Mesenchymal stem cell (in vitro differentiated cells and primary cell): ENCODE data around the gene TMEM88.

ENCODE experiments used
- DNase-seq: peaks from one replicate; pipeline ENCODE4 v3.0.0-alpha.2; 2013
- H2AFZ ChIP-seq: one replicate; pipeline ENCODE4 v1.6.1; 2013; ENCODE audit warnings: low read depth, mild to moderate bottlenecking, control low read depth, inconsistent platforms, low read length, moderate library complexity
- H2AK5ac ChIP-seq: 2 replicates; pipeline ENCODE4 v1.6.1; 2013; ENCODE audit warnings: low read length, moderate library complexity, mild to moderate bottlenecking, inconsistent platforms; ENCODE audit not compliant: severe bottlenecking
- H2BK120ac ChIP-seq: one replicate; pipeline ENCODE4 v1.6.1; 2013; ENCODE audit warnings: low read depth, mild to moderate bottlenecking, inconsistent platforms, low read length, moderate library complexity
- H2BK12ac ChIP-seq, 2 experiments: one replicate each; pipeline ENCODE4 v1.6.1; 2013; ENCODE audit warnings: inconsistent platforms in 2 of 2, low read length in 2 of 2, mild to moderate bottlenecking in 2 of 2, moderate library complexity in 2 of 2, control low read depth in 1 of 2
- H2BK15ac ChIP-seq: one replicate; pipeline ENCODE4 v1.6.1; 2013; ENCODE audit warnings: mild to moderate bottlenecking, low read depth, inconsistent platforms; ENCODE audit not compliant: poor library complexity, severe bottlenecking
- H2BK5ac ChIP-seq: 2 replicates; pipeline ENCODE4 v1.6.1; 2013; ENCODE audit warnings: low read depth, mild to moderate bottlenecking, low read length, control low read depth, inconsistent platforms; ENCODE audit not compliant: poor library complexity, severe bottlenecking
- H3K14ac ChIP-seq, 2 experiments: one replicate each; pipeline ENCODE4 v1.6.1; 2013; ENCODE audit warnings: inconsistent platforms in 2 of 2, low read length in 2 of 2, control low read depth in 1 of 2, mild to moderate bottlenecking in 1 of 2, moderate library complexity in 1 of 2
- H3K18ac ChIP-seq, 2 experiments: one replicate each; pipeline ENCODE4 v1.6.1; 2013; ENCODE audit warnings: inconsistent platforms in 2 of 2, low read length in 2 of 2, control low read depth in 1 of 2, low read depth in 1 of 2, mild to moderate bottlenecking in 1 of 2
- H3K23ac ChIP-seq, 2 experiments: one replicate each; pipeline ENCODE4 v1.6.1; 2013; ENCODE audit warnings: inconsistent platforms in 2 of 2, low read length in 2 of 2, mild to moderate bottlenecking in 2 of 2, moderate library complexity in 2 of 2, control low read depth in 1 of 2
- H3K27ac ChIP-seq: 2 replicates; pipeline ENCODE4 v1.5.1; 2013; ENCODE audit warnings: mild to moderate bottlenecking, moderate library complexity, low read length, control low read depth, inconsistent platforms; ENCODE audit not compliant: poor library complexity, severe bottlenecking
- H3K27me3 ChIP-seq, 2 experiments: 2 replicates each; pipeline versions ENCODE4 v1.6.1 to v1.7.0; 2013; ENCODE audit warnings: low read length in 2 of 2, mild to moderate bottlenecking in 2 of 2, moderate library complexity in 2 of 2, control low read depth in 1 of 2, inconsistent platforms in 1 of 2; ENCODE audit not compliant: control insufficient read depth in 1 of 2, insufficient read depth in 1 of 2
- H3K36me3 ChIP-seq, 2 experiments: 2 replicates each; pipeline versions ENCODE4 v1.6.1 to v1.7.0; 2013; ENCODE audit warnings: low read length in 2 of 2, control low read depth in 1 of 2, inconsistent platforms in 1 of 2, low read depth in 1 of 2, mild to moderate bottlenecking in 1 of 2; ENCODE audit not compliant: insufficient read depth in 2 of 2, control insufficient read depth in 1 of 2
- H3K4ac ChIP-seq, 2 experiments: one replicate each; pipeline ENCODE4 v1.6.1; 2013; ENCODE audit warnings: inconsistent platforms in 2 of 2, low read length in 2 of 2, mild to moderate bottlenecking in 2 of 2, moderate library complexity in 2 of 2, control low read depth in 1 of 2, low read depth in 1 of 2
- H3K4me1 ChIP-seq: 2 replicates; pipeline ENCODE4 v1.6.1; 2013; ENCODE audit warnings: low read depth, low read length, control low read depth; ENCODE audit not compliant: control insufficient read depth, insufficient read depth
- H3K4me2 ChIP-seq: 2 replicates; pipeline ENCODE4 v1.6.1; 2013; ENCODE audit warnings: low read length, mild to moderate bottlenecking, inconsistent platforms; ENCODE audit not compliant: poor library complexity, severe bottlenecking
- H3K4me3 ChIP-seq, 2 experiments: 2 replicates each; pipeline versions ENCODE4 v1.5.1 to v1.7.0; 2013; ENCODE audit warnings: low read length in 2 of 2, mild to moderate bottlenecking in 2 of 2, control low read depth in 1 of 2, low read depth in 1 of 2; ENCODE audit not compliant: insufficient read depth in 1 of 2
- H3K79me1 ChIP-seq: replicated peaks from 2 replicates; pipeline ENCODE4 v1.6.1; 2013; ENCODE audit warnings: mild to moderate bottlenecking, control low read depth, low read length, inconsistent platforms; ENCODE audit not compliant: poor library complexity, severe bottlenecking
- H3K9ac ChIP-seq: 2 replicates; pipeline ENCODE4 v1.7.0; 2013; ENCODE audit warnings: mild to moderate bottlenecking, low read length, moderate library complexity
- H3K9me3 ChIP-seq: 2 replicates; pipeline ENCODE4 v1.7.0; 2013; ENCODE audit warnings: mild to moderate bottlenecking, low read length; ENCODE audit not compliant: control insufficient read depth
- H4K8ac ChIP-seq: one replicate; pipeline ENCODE4 v1.6.1; 2013; ENCODE audit warnings: inconsistent platforms, mild to moderate bottlenecking, low read length, moderate library complexity
- H4K91ac ChIP-seq: one replicate; pipeline ENCODE4 v1.6.1; 2013; ENCODE audit warnings: mild to moderate bottlenecking, low read length, inconsistent platforms
- WGBS: methylation state at CpG from one replicate; pipeline ENCODE4 v1.1.7; 2013; ENCODE audit warnings: mixed read lengths; 5-methylcytosine and 5-hydroxymethylcytosine counted together

The TMEM88 gene

GRCh38 chr17:7843257-7843535, 11.7 kb upstream of the TMEM88 start:
- WGBS = under 1% methylated on average over 17 of the region's 17 CpGs
- Histone ChIP-seq H3K4me3 (peak overlapping the region; percentile 69 to 94), H2BK120ac (peak overlapping the region; percentile 91), H2BK12ac (peak overlapping the region; percentile 91 to 92), H3K9me3 (no peaks in the 10 kb centered on the region), H2AK5ac (no peak overlapping the region), H3K27ac (peak overlapping the region; percentile 98), H3K4me1 (peaks cover 30% of the 10 kb centered on the region), H3K18ac (peak overlapping the region; percentile 72 to 97), H2AFZ (no peak overlapping the region), H3K79me1 (peaks cover 25% of the 10 kb centered on the region), H4K8ac (peak overlapping the region; percentile 47), H3K23ac (peak overlapping the region in 1 of 2 experiments; percentile 20), H3K36me3 (peaks cover 26 to 37% of the 10 kb centered on the region in 2 experiments), H4K91ac (peak overlapping the region; percentile 98), H3K27me3 (no peaks in the 10 kb centered on the region), H3K4ac (peak overlapping the region; percentile 92 to 93), H3K14ac (peak overlapping the region; percentile 76 to 93), H3K9ac (peak overlapping the region; percentile 98), H2BK15ac (peak overlapping the region; percentile 97), H2BK5ac (peak overlapping the region; percentile 54), H3K4me2 (peak overlapping the region; percentile 88)
- DNase-seq = no peak

GRCh38 chr17:7843536-7844291, 11.2 kb upstream of the TMEM88 start:
- Histone ChIP-seq H2BK120ac (peak overlapping the region; percentile 91), H3K18ac (peak overlapping the region; percentile 95 to 97), H4K8ac (peak overlapping the region; percentile 85), H3K14ac (peak overlapping the region; percentile 76 to 97), H4K91ac (peak overlapping the region; percentile 98), H2BK5ac (peak overlapping the region; percentile 93), H2BK15ac (peak overlapping the region; percentile 97), H3K4me1 (peaks cover 26% of the 10 kb centered on the region), H3K79me1 (peaks cover 26% of the 10 kb centered on the region), H3K23ac (peak overlapping the region in 1 of 2 experiments; percentile 20), H3K27me3 (no peaks in the 10 kb centered on the region), H3K27ac (peak overlapping the region; percentile 98), H3K4ac (peak overlapping the region; percentile 93 to 94), H3K4me2 (peak overlapping the region; percentile 88), H2AFZ (no peak overlapping the region), H3K4me3 (peak overlapping the region; percentile 78 to 94), H3K9me3 (no peaks in the 10 kb centered on the region), H3K36me3 (peaks cover 27 to 42% of the 10 kb centered on the region in 2 experiments), H2BK12ac (peak overlapping the region; percentile 91 to 92), H3K9ac (peak overlapping the region; percentile 98), H2AK5ac (no peak overlapping the region)
- DNase-seq = peak; percentile 94
- WGBS = under 1% methylated on average over 52 of the region's 61 CpGs

- peak overlapping the region; percentile 73 for H2BK15ac ChIP-seq
- peaks cover 30% of the 10 kb centered on the region for H3K79me1 ChIP-seq
- peak overlapping the region; percentile 45 for H2BK120ac ChIP-seq
- peak overlapping the region; percentile 60 to 89 for H3K4ac ChIP-seq
- peaks cover 32 to 50% of the 10 kb centered on the region in 2 experiments for H3K36me3 ChIP-seq
- no peak overlapping the region for H2AFZ ChIP-seq
- peak overlapping the region; percentile 82 for H4K91ac ChIP-seq
- H3K4me3 ChIP-seq = peak overlapping the region; percentile 78 to 94
- H3K23ac ChIP-seq = peak overlapping the region in 1 of 2 experiments; percentile 20
- peak overlapping the region; percentile 86 for H3K27ac ChIP-seq
- H3K9ac ChIP-seq = peak overlapping the region; percentile 98
- H3K14ac ChIP-seq = peak overlapping the region in 1 of 2 experiments; percentile 91
- H2BK5ac ChIP-seq = peak overlapping the region; percentile 91
- peak overlapping the region; percentile 85 to 94 for H3K18ac ChIP-seq
- WGBS = under 1% methylated on average over 63 of the region's 71 CpGs
- H3K4me1 ChIP-seq = peaks cover 18% of the 10 kb centered on the region
- peak; percentile 98 for DNase-seq
- H2AK5ac ChIP-seq = no peak overlapping the region
- H4K8ac ChIP-seq = peak overlapping the region; percentile 85
- no peaks in the 10 kb centered on the region for H3K9me3 ChIP-seq
- H3K27me3 ChIP-seq = no peaks in the 10 kb centered on the region
- peak overlapping the region; percentile 91 for H3K4me2 ChIP-seq
- H2BK12ac ChIP-seq = peak overlapping the region; percentile 21 to 59
Measured at GRCh38 chr17:7844292-7845154, 10.3 kb upstream of the TMEM88 start.
